B cell (primary cell): ENCODE measurements around the gene ALDH4A1. TPM values are rescaled to one million over a fixed set of nuclear protein-coding genes. Genes with fewer than 3 reads are reported as not detected.

ENCODE experiments used
- ATAC-seq: fragments of 200-7000 bp; cut with Tn5 transposase; one replicate; pipeline ENCODE4 v1.10.0; 2021; ENCODE audit warnings: low read depth, mild to moderate bottlenecking, moderate number of reproducible peaks, moderate library complexity
- CTCF ChIA-PET: fragments of 350-600 bp; sonication (Branson Sonifier 250); formaldehyde crosslinking; loops from one replicate; lab custom pipeline; 2021; ENCODE audit warnings: antibody characterized with exemption, inconsistent platforms; lab: Charles Lee
- POLR2A ChIA-PET: fragments of 350-600 bp; sonication (Branson Sonifier 250); formaldehyde crosslinking; loops from one replicate; lab custom pipeline; 2021; ENCODE audit warnings: antibody characterized with exemption; lab: Charles Lee
- DNase-seq: peaks from one replicate; pipeline ENCODE4 v3.0.0; 2013
- H2AFZ ChIP-seq: 2 replicates; pipeline ENCODE4 v1.6.1; 2012; ENCODE audit warnings: mild to moderate bottlenecking, low read depth, low read length; ENCODE audit not compliant: insufficient read depth, poor library complexity, severe bottlenecking
- H3K27ac ChIP-seq, 2 donors: 1 replicate in 1 of 2; 2 replicates in 1 of 2; pipeline ENCODE4 v1.5.1; 2012 to 2013; ENCODE audit warnings: low read length in 2 of 2, mild to moderate bottlenecking in 2 of 2, moderate library complexity in 1 of 2
- H3K27me3 ChIP-seq, 4 experiments: fragments of 200-600 bp in 1 of 4; sonication (generic) in 1 of 4; replicated peaks in 1 of 4; 1 replicate in 2 of 4; 2 replicates in 2 of 4; pipeline versions ENCODE4 v1.6.1 to v1.7.0; 2013 to 2016; ENCODE audit warnings: low read length in 3 of 4, mild to moderate bottlenecking in 2 of 4, mixed read lengths in 1 of 4, moderate library complexity in 1 of 4; ENCODE audit not compliant: insufficient read depth in 4 of 4, control insufficient read depth in 3 of 4; ENCODE audit errors: control extremely low read depth in 1 of 4
- H3K36me3 ChIP-seq, 2 experiments: replicated peaks in 1 of 2; 1 replicate in 1 of 2; 2 replicates in 1 of 2; pipeline versions ENCODE4 v1.6.1 to v1.7.1; 2013; ENCODE audit warnings: low read length in 1 of 2; ENCODE audit not compliant: insufficient read depth in 2 of 2, control insufficient read depth in 1 of 2; ENCODE audit errors: control extremely low read depth in 1 of 2, extremely low read depth in 1 of 2
- H3K4me1 ChIP-seq, 2 donors: fragments of 200-600 bp in 1 of 2; sonication (generic) in 1 of 2; 1 replicate in 1 of 2; 2 replicates in 1 of 2; pipeline versions ENCODE4 v1.5.1 to v1.6.1; 2013 to 2017; ENCODE audit warnings: low read length in 2 of 2; ENCODE audit not compliant: control insufficient read depth in 2 of 2, insufficient read depth in 2 of 2
- H3K4me2 ChIP-seq: replicated peaks from 2 replicates; pipeline ENCODE3; 2012; ENCODE audit warnings: mild to moderate bottlenecking, low read depth, low read length; ENCODE audit not compliant: poor library complexity, severe bottlenecking
- H3K4me3 ChIP-seq, 5 experiments: fragments of 200-600 bp in 1 of 5; sonication (generic) in 1 of 5; 1 replicate in 3 of 5; 2 replicates in 2 of 5; pipeline versions ENCODE4 v1.5.1 to v1.7.0; 2011 to 2016; ENCODE audit warnings: low read length in 4 of 5, mild to moderate bottlenecking in 4 of 5, low read depth in 2 of 5, control low read depth in 1 of 5, moderate library complexity in 1 of 5; ENCODE audit not compliant: insufficient read depth in 1 of 5; ENCODE audit errors: control extremely low read depth in 1 of 5, extremely low read depth in 1 of 5
- H3K79me2 ChIP-seq: fragments of 200-600 bp; sonication (generic); one replicate; pipeline ENCODE4 v1.6.0; 2016; ENCODE audit warnings: low read length; ENCODE audit not compliant: control insufficient read depth, insufficient read depth
- H3K9ac ChIP-seq: fragments of 200-600 bp; sonication (generic); 2 replicates; pipeline ENCODE4 v1.6.1; 2017; ENCODE audit warnings: mild to moderate bottlenecking, low read length, moderate library complexity
- H3K9me3 ChIP-seq, 3 donors: one replicate each; pipeline versions ENCODE4 v1.6.1 to v1.7.1; 2013; ENCODE audit warnings: low read length in 2 of 3; ENCODE audit not compliant: control insufficient read depth in 2 of 3, insufficient read depth in 1 of 3; ENCODE audit errors: control extremely low read depth in 1 of 3
- H4K20me1 ChIP-seq: 2 replicates; pipeline ENCODE4 v1.6.0; 2012; ENCODE audit warnings: mild to moderate bottlenecking, low read length; ENCODE audit not compliant: insufficient read depth, control insufficient read depth, poor library complexity, severe bottlenecking
- H3K27ac Mint-ChIP-seq: one replicate; pipeline ENCODE4 v1.8.0; 2021; ENCODE audit warnings: mixed read lengths
- H3K27me3 Mint-ChIP-seq: one replicate; pipeline ENCODE4 v1.8.0; 2021; ENCODE audit warnings: mixed read lengths
- H3K4me1 Mint-ChIP-seq: one replicate; pipeline ENCODE4 v1.8.0; 2021; ENCODE audit warnings: mixed read lengths
- H3K4me3 Mint-ChIP-seq: one replicate; pipeline ENCODE4 v1.8.0; 2021; ENCODE audit warnings: mixed read lengths
- H3K9me3 Mint-ChIP-seq: one replicate; pipeline ENCODE4 v1.8.0; 2022; ENCODE audit warnings: mixed read lengths; ENCODE audit not compliant: insufficient read depth
- CTCF ChIP-seq: fragments of 200-600 bp; IDR thresholded peaks from one replicate; pipeline ENCODE4 v1.8.0; 2022; ENCODE audit warnings: antibody characterized with exemption, mild to moderate bottlenecking
- EZH2 ChIP-seq: IDR thresholded peaks from 2 replicates; pipeline ENCODE4 v1.6.1; 2012; ENCODE audit warnings: borderline replicate concordance, low read depth, mild to moderate bottlenecking, moderate library complexity, low read length; ENCODE audit not compliant: insufficient read depth, poor library complexity, severe bottlenecking
- WGBS: methylation state at CpG from one replicate; pipeline ENCODE4 v1.1.5; 2013; ENCODE audit warnings: missing lambda C conversion rate; ENCODE audit not compliant: insufficient coverage; 5-methylcytosine and 5-hydroxymethylcytosine counted together
- intact Hi-C: fragments of 100-400 bp; cut with micrococcal nuclease; formaldehyde crosslinking; loops from one replicate; pipeline ENCODE4 v1.10.0; 2022
- polyA plus RNA-seq: library from polyadenylated mRNA; depleted of rRNA; stranded (reverse); fragments of >200 nt; gene quantifications from 2 replicates; pipeline ENCODE4 v1.2.3, GENCODE V29; 2012
- total RNA-seq, 2 donors: library from RNA; stranded (reverse); fragments of 120-200 nt in 1 of 2; gene quantifications; 1 replicate in 1 of 2; 2 replicates in 1 of 2; pipeline versions ENCODE4 v1.2.3 to v1.2.4, GENCODE V29; 2013 to 2022

ALDH4A1 gene
- total and polyA plus RNA-seq, 2 donors (not counting 1 experiment from before 2014, with no cell fraction given): 2.7 to 3.4 TPM

GRCh38 chr1:18886003-18886335 is 16.4 kb downstream of the ALDH4A1 start:
- no peak overlapping the region for H3K4me2 ChIP-seq
- no peaks in the 10 kb centered on the region for H3K4me1 ChIP-seq
- H3K79me2 ChIP-seq: no peaks in the 10 kb centered on the region
- intact Hi-C loops: no loop called here
- H2AFZ ChIP-seq: no peak overlapping the region
- no peaks in the 10 kb centered on the region for H3K9me3 Mint-ChIP-seq
- no peak overlapping the region for H3K27ac Mint-ChIP-seq
- ATAC-seq (no peak), DNase-seq (no peak)
- H3K27me3 Mint-ChIP-seq: no peaks in the 10 kb centered on the region
- no peak overlapping the region for H3K4me3 ChIP-seq
- CTCF ChIA-PET: interaction anchor here (1.1 to 6.1 kb wide), 8 partner anchors 10 to 348 kb away, joined by 3 to 91 read pairs (median 16); partner anchors contain the start of gene ALDH4A1
- no peaks in the 10 kb centered on the region for H3K4me1 Mint-ChIP-seq
- H3K27me3 ChIP-seq: no peaks in the 10 kb centered on the region
- H3K4me3 Mint-ChIP-seq: no peak overlapping the region
- peaks cover 0 to 5% of the 10 kb centered on the region in 2 experiments for H3K36me3 ChIP-seq
- H4K20me1 ChIP-seq: no peaks in the 10 kb centered on the region
- POLR2A ChIA-PET: no interaction called here
- H3K27ac ChIP-seq: no peak overlapping the region
- WGBS: 100% methylated on average over 1 of the region's 1 CpG
- H3K9me3 ChIP-seq: no peaks in the 10 kb centered on the region
- TF ChIP-seq CTCF (no peak), EZH2 (no peak)
- H3K9ac ChIP-seq: no peak overlapping the region

GRCh38 chr1:18885311-18886002 is 16.9 kb downstream of the ALDH4A1 start:
- Mint-ChIP-seq H3K4me3 (no peak overlapping the region), H3K27me3 (no peaks in the 10 kb centered on the region), H3K9me3 (no peaks in the 10 kb centered on the region), H3K4me1 (no peaks in the 10 kb centered on the region), H3K27ac (no peak overlapping the region)
- POLR2A ChIA-PET: no interaction called here
- H3K79me2 ChIP-seq: no peaks in the 10 kb centered on the region
- CTCF ChIA-PET: interaction anchor here (1.1 to 6.1 kb wide), 9 partner anchors 10 to 349 kb away, joined by 3 to 91 read pairs (median 12); partner anchors contain the start of gene ALDH4A1
- no peaks in the 10 kb centered on the region for H3K27me3 ChIP-seq
- H3K27ac ChIP-seq: no peak overlapping the region
- TF ChIP-seq EZH2: no peak
- no peak for TF ChIP-seq CTCF
- H3K4me3 ChIP-seq: no peak overlapping the region
- H2AFZ ChIP-seq: no peak overlapping the region
- H3K36me3 ChIP-seq: peaks cover 0 to 5% of the 10 kb centered on the region in 2 experiments
- no peak for ATAC-seq
- H3K4me2 ChIP-seq: no peak overlapping the region
- WGBS: over 99% methylated on average over 15 of the region's 17 CpGs
- no peaks in the 10 kb centered on the region for H3K9me3 ChIP-seq
- no peak overlapping the region for H3K9ac ChIP-seq
- no peaks in the 10 kb centered on the region for H4K20me1 ChIP-seq
- intact Hi-C loops: no loop called here
- DNase-seq: no peak
- no peaks in the 10 kb centered on the region for H3K4me1 ChIP-seq
